GOT3 (cell line): ENCODE data around the gene GRM8.

Experiments used
- DNase-seq: peaks from one replicate; lab custom pipeline; 2025; ENCODE audit warnings: mixed read lengths; lab: John Stamatoyannopoulos, UW

Gene GRM8

DNA sequence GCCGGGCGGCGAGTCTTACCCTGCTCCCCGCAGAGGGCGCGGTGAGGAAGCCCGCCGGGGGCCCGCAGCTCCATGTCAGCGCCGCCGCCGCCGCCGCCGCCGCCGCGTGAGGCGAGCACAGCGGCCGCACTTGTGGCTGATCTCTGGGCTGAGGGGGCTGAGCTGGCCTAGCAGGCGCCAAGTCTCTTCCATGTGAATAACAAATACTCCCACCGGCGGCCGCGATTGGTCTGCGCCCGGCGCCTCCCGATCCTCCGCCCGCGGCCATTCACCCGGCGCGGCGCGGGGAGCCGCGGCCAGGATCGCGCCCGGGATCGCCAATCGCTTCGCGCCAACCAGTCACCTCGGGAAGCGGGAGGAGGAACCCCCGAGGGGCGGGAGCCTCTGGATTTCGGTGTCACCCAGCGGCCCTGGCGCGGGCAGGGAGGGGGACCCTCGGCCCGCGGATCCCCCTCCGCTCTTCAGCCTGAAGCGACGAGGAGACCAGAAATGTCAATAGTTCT lies at the start of gene GRM8:
Gene GRM8 (minus strand): TSS at position 164 of the 503 bp plus-strand sequence.
- DNase-seq = no peak

DNA sequence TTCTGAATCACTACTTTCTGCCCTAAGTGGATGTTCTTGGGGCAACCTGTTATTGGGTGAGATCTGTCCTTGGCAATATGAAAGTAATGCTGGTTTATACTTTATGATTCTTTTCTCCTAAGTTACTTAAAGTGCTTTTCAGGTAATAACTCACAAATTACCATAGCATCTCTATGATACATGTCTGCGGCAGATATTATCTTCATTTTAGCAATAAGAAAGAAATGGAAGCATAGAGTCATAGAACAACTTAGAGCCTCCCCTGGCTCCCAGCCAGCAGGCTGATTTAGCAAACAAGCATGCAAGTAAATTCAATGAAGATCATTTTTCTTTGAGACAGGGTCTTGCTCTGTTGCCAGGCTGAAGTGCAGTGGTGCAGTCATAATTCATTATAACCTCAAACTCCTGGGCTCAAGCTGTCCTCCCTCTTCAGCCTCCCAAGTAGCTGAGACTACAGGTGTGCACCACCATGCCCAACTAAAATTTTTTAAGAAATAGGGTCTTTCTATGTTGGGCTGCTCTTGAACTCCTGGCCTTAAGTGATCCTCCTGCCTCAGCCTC lies 38.1 kb upstream of the GRM8 start:
- no peak for DNase-seq

DNA sequence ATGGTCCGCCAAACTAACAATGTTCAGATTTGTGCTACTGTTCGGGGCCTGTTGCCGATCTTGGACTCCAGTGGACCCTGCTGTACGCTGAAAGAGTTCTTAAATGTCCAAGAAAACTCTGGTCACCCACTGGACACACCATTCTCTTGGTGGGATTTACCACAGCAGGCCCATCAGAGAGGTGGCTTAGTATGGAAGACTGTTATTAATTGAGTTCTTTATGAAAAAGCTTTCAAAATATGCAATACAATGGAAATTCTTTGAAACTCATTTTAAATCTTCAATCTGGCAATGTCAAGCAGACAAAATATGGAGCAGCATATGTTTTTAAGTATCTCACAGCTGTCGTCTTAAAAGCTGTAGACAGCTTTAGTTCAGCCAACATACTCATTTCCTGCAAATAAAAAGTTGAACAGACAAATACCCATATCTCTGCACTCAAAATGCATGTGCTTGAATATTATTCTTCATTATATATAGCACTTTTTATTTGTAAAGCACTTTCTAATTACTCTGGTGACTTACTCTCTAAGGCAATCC lies 37.4 kb upstream of the GRM8 start:
- no peak for DNase-seq

GRCh38 chr7:127287133-127287532 lies 34.4 kb upstream of the GRM8 start:
- DNase-seq = no peak

- no peak for DNase-seq
These were observed 17.4 kb upstream of the GRM8 start for GRCh38 chr7:127270093-127270492.

- no peak for DNase-seq
These were observed 13.3 kb upstream of the GRM8 start for GRCh38 chr7:127266047-127266446.

GRCh38 chr7:127264219-127264618 lies 11.5 kb upstream of the GRM8 start:
- no peak for DNase-seq

GRCh38 chr7:127258111-127258510 lies 5.4 kb upstream of the GRM8 start:
- no peak for DNase-seq

- DNase-seq = no peak
These were observed 4.3 kb upstream of the GRM8 start for GRCh38 chr7:127257086-127257485.

DNA sequence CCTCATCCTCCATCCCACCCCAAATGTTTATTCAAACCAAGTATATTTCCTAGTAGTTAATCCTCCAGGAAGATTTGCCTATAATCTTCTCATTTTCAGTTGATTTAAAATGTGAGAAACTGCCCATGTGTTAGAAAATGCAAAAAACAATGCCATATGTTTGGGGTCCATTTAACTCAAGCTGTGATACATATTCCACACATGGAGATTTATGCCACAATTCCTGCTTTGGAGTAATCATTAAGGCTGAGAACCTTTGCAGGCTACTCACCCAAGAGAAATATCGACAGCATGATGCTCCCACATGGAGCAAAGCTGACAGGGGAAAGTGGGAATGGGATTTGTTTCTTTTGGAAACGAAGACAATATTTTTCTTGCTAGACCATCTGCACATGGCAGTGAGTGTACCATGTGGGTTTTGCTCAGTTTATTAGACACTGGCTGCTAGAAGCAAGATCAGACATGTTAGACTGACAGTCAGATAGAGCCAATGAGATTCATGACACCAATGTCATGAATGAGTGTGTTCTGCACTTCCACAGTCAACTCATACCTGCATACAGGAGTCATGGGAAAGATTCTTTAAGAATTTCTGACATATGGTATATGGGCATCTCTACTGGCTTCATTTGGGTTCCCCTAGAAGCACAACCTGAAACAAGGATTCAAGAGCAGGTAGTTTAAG lies 3.4 kb upstream of the GRM8 start:
- DNase-seq = no peak

- DNase-seq = no peak
These were observed 1.5 kb upstream of the GRM8 start for GRCh38 chr7:127254163-127254684.

GRCh38 chr7:127253281-127254162 lies 781 bp upstream of the GRM8 start:
- no peak for DNase-seq

DNA sequence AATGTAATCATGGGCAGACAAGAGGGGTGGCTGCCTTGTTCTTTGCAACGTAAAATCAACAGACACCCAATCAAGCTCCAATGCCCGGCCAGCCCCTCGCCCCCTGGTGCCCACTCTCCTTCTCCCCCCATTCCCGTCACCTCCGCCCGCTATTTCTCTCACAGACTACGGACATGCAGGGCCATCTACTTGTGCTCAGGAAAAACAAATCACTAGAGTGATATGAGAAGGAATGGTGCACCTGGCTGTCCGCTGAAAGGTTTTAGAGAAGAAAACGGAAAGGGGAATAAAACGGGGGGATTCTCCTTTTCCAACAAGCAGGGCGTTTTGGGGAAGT lies 396 bp downstream of the GRM8 start:
- no peak for DNase-seq

GRCh38 chr7:127251465-127252376 lies 1.0 kb downstream of the GRM8 start:
- no peak for DNase-seq

DNA sequence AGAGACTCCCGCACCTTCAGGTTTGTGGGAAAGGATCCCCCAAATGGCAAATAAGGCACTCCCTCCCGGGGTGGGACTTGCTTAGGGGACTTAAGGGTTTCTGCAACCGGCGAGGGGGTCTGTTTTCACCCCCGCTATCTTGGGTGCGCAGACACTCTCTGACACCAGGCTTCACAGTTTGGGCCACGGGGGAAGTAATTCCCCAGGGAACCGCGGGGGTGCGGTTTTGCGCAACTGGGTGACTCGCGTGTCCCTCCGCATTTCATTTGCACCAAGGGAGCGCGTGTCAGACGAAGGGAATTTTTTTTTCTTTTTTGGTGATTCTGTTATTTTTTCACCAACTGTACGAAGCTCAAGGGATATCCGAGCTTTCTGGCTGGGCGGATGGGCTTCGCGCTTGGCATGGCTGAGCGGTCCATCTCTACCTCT lies 1.7 kb downstream of the GRM8 start:
- DNase-seq = no peak

DNA sequence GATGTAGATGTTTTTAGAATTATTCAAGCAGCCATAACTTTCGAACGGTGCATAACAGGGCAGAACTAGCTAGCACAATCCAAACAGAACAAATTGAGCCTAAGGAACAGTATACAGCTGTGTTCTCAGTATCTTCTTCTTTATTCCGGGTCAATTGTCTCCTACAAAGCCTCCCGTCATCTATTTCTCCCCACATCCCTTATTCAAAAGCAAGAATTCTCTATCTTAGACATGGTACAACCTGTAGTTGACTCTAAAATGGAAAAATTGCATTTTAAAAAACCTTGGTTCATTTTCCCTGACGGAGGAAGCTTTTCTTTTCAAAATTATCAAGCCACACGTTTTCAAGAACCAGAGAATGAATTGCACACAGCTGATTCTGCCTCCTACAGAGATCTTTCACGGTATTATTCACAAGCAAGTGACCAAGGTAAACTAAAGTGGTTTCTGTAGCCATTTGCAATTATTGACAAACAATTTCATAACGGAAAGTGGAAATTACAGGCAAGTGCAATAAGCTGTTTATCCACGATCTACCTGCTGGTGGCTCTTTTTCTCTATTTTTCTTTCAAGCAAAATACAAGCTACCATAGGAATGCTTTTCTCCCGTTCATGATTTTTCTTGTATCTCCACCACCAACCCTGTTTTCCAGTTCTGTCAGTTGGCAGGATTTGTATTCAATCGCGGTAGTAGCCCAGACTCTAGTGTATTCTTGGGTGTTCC lies 2.3 kb downstream of the GRM8 start:
- no peak for DNase-seq

GRCh38 chr7:127245607-127246006 lies 7.1 kb downstream of the GRM8 start:
- DNase-seq = no peak

- DNase-seq = no peak
These were observed 7.7 kb downstream of the GRM8 start for GRCh38 chr7:127245002-127245401.

GRCh38 chr7:127239814-127240213 lies 12.9 kb downstream of the GRM8 start:
- DNase-seq = no peak

GRCh38 chr7:127233630-127234029 lies 19.1 kb downstream of the GRM8 start:
- no peak for DNase-seq

GRCh38 chr7:127231415-127231814 lies 21.3 kb downstream of the GRM8 start:
- DNase-seq = no peak
